Measurements from ENCODE around the gene ISG20.

- no peak for TF ChIP-seq CTCF (IDR thresholded peaks at IDR 0.05)
- no peak for TF ChIP-seq POLR2A (IDR thresholded peaks at IDR 0.05)
Observed at GRCh38 chr15:88613074-88613944, 25.5 kb upstream of the ISG20 start.

Measured in right lobe of liver (tissue), 4 donors.